ENCODE measurements around the gene ZNF618. TPM values are rescaled to one million over a fixed set of nuclear protein-coding genes. Genes with fewer than 3 reads are reported as not detected.

ZNF618 gene
- polyA plus RNA-seq, 1 donor (not counting 4 experiments of a cell fraction or from before 2014, with no cell fraction given): 2.5 TPM

DNA sequence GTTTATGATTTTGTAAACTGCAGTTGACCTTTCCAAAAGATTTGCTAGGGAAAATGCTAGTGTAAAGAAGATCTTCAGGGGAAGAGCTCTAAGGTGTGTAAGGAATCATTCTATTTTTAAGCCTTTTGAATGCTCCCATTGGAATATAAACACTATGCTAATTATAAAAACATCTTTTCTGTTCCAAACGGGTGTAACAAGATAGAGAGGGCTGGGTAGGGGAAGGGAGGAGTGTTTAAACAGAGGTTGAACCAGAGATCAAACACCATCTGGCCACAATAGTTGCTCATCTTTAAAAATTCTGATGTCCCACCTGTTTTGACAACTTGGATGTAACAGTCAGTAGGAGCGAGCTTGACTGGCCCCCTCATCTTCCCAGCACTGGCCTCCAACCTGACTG, 38.4 kb downstream of the ZNF618 start:
- no peaks in the 10 kb centered on the region for H3K79me2 ChIP-seq (ENCODE audit: control insufficient read depth, insufficient read depth, low read length)
- TF ChIP-seq CTCF (optimal IDR thresholded peaks at IDR 0.05 in 1 of 3, IDR thresholded peaks at IDR 0.05 in 1 of 3, conservative IDR thresholded peaks at IDR 0.05 in 1 of 3; ENCODE audit: extremely low read depth in 1 of 3, insufficient read depth in 2 of 3, low read length in 3 of 3): no peak
- TF ChIP-seq EZH2 (IDR thresholded peaks at IDR 0.05; ENCODE audit: low read length): no peak

DNA sequence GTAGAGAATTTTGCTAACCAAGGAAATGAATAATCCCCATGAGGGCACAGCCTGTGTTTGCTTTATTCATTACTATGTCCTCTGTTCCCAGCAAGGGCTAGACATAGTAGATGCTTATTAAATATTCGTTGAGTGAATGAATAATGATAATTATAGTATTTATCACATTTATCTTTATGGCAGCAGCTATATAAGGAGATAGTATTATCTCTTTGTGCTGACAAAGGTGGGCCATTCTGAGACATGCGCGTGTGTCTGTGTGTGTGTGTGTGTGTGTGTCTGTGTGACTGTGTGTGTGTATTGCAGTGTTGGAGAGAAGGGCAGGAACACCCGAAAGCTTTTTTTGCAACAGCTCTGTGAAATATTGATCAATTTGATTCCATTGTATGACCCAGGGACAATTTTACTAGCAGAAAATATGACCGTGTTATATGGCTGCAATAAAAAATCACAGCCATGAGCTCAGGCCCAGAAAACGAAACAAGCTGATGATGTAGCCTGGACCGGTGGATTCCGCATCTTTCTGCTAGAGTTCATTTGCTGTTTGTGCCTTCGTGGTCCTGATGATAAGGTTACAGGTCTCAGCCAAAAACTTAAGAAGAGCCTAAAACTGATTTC, 39.8 kb downstream of the ZNF618 start:
- dilution Hi-C loops (cut with MboI; ENCODE audit: extremely low pct_ligation_motif_present, low sequenced_read_pairs): no loop called here
- TF ChIP-seq CTCF (optimal IDR thresholded peaks at IDR 0.05 in 1 of 3, IDR thresholded peaks at IDR 0.05 in 1 of 3, conservative IDR thresholded peaks at IDR 0.05 in 1 of 3; ENCODE audit: extremely low read depth in 1 of 3, insufficient read depth in 2 of 3, low read length in 3 of 3): no peak
- no peak for TF ChIP-seq EZH2 (IDR thresholded peaks at IDR 0.05; ENCODE audit: low read length)
- H3K79me2 ChIP-seq (ENCODE audit: control insufficient read depth, insufficient read depth, low read length): no peaks in the 10 kb centered on the region
- H3K27me3 ChIP-seq (ENCODE audit: control insufficient read depth, extremely low read depth, insufficient read depth, low read length): no peaks in the 10 kb centered on the region
- peaks cover 0 to 1% of the 10 kb centered on the region in 2 experiments for H3K36me3 ChIP-seq (ENCODE audit: control insufficient read depth in 2 of 2, extremely low read depth in 1 of 2, insufficient read depth in 2 of 2, low read length in 2 of 2)
- no peak for DNase-seq (ENCODE audit: low read depth, low spot score)
- no peak for FAIRE-seq
- H3K4me1 ChIP-seq (ENCODE audit: control insufficient read depth, extremely low read depth, insufficient read depth, low read length): peaks cover 4% of the 10 kb centered on the region
- H3K4me2 ChIP-seq (ENCODE audit: control insufficient read depth, extremely low read depth, insufficient read depth, low read depth, low read length): no peak overlapping the region
- H3K27ac ChIP-seq (ENCODE audit: control insufficient read depth, insufficient read depth, low read length): no peak overlapping the region
- no peaks in the 10 kb centered on the region for H4K20me1 ChIP-seq (ENCODE audit: control insufficient read depth, extremely low read depth, insufficient read depth, low read length)
- H3K9me3 ChIP-seq (ENCODE audit: control insufficient read depth, low read depth, low read length): no peaks in the 10 kb centered on the region
- H3K9ac ChIP-seq (ENCODE audit: control insufficient read depth, extremely low read depth, insufficient read depth, low read length): no peak overlapping the region
- H3K4me3 ChIP-seq (ENCODE audit: control insufficient read depth in 2 of 3, extremely low read depth in 1 of 3, insufficient read depth in 2 of 3, low read depth in 1 of 3, low read length in 3 of 3): no peak overlapping the region
- no peaks in the 10 kb centered on the region for H3K9me1 ChIP-seq (ENCODE audit: control insufficient read depth, extremely low read depth, insufficient read depth, low read length)
- H2AFZ ChIP-seq (ENCODE audit: control insufficient read depth, low read length): no peak overlapping the region

More for the DNA sequence above, 38.4 kb downstream of the ZNF618 start:
- Histone ChIP-seq H3K36me3 (ENCODE audit: control insufficient read depth in 2 of 2, extremely low read depth in 1 of 2, insufficient read depth in 2 of 2, low read length in 2 of 2) (peaks cover 0 to 1% of the 10 kb centered on the region in 2 experiments), H4K20me1 (ENCODE audit: control insufficient read depth, extremely low read depth, insufficient read depth, low read length) (no peaks in the 10 kb centered on the region), H3K4me3 (ENCODE audit: control insufficient read depth in 2 of 3, extremely low read depth in 1 of 3, insufficient read depth in 2 of 3, low read depth in 1 of 3, low read length in 3 of 3) (no peak overlapping the region), H3K9me1 (ENCODE audit: control insufficient read depth, extremely low read depth, insufficient read depth, low read length) (no peaks in the 10 kb centered on the region), H3K4me2 (ENCODE audit: control insufficient read depth, extremely low read depth, insufficient read depth, low read depth, low read length) (no peak overlapping the region), H3K9ac (ENCODE audit: control insufficient read depth, extremely low read depth, insufficient read depth, low read length) (no peak overlapping the region), H3K4me1 (ENCODE audit: control insufficient read depth, extremely low read depth, insufficient read depth, low read length) (peaks cover 4% of the 10 kb centered on the region), H3K9me3 (ENCODE audit: control insufficient read depth, low read depth, low read length) (no peaks in the 10 kb centered on the region), H3K27ac (ENCODE audit: control insufficient read depth, insufficient read depth, low read length) (no peak overlapping the region), H3K27me3 (ENCODE audit: control insufficient read depth, extremely low read depth, insufficient read depth, low read length) (no peaks in the 10 kb centered on the region), H2AFZ (ENCODE audit: control insufficient read depth, low read length) (no peak overlapping the region)
- no peak for DNase-seq (ENCODE audit: low read depth, low spot score)
- dilution Hi-C loops (cut with MboI; ENCODE audit: extremely low pct_ligation_motif_present, low sequenced_read_pairs): no loop called here
- no peak for FAIRE-seq
